Measurements from ENCODE around the gene ELMOD3. TPM values are rescaled to one million over a fixed set of nuclear protein-coding genes. Genes with fewer than 3 reads are reported as not detected.

ELMOD3 gene
- total RNA-seq, 1 experiment from 2014 or later = 9.7 TPM

DNA sequence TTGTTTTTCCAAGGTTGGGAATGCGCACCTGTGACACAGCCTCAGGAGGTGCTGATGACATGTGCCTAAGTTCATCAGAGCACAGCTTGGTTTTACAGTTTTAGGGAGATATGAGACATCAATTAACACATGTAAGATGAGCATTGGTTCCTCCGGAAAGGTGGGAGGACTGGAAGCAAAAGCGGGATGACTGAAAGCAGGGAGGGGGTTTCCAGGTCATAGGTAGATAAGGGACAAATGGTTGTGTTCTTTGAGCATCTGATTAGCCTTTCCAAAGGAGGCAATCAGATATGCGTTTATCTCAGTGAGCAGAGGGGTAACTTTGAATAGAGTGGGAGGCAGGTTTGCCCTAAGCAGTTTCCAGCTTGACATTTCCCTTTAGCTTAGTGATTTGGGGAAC lies 29.3 kb downstream of the ELMOD3 start:
- Mint-ChIP-seq H3K4me3 (no peak overlapping the region), H3K27me3 (ENCODE audit: low read depth) (no peaks in the 10 kb centered on the region; the same call in 1 of the 2 replicates), H3K27ac (no peak overlapping the region), H3K4me1 (peaks cover 20% of the 10 kb centered on the region), H3K36me3 (peaks cover 40% of the 10 kb centered on the region), H3K9me3 (peaks cover 15% of the 10 kb centered on the region)
- CTCF ChIA-PET = interaction anchor here (2.6 kb wide), 1 partner anchor 168 kb away, joined by 9 read pairs; no protein-coding TSS in a partner anchor
- no peak for DNase-seq (ENCODE audit: low spot score)
- TF ChIP-seq, protein P1, sequence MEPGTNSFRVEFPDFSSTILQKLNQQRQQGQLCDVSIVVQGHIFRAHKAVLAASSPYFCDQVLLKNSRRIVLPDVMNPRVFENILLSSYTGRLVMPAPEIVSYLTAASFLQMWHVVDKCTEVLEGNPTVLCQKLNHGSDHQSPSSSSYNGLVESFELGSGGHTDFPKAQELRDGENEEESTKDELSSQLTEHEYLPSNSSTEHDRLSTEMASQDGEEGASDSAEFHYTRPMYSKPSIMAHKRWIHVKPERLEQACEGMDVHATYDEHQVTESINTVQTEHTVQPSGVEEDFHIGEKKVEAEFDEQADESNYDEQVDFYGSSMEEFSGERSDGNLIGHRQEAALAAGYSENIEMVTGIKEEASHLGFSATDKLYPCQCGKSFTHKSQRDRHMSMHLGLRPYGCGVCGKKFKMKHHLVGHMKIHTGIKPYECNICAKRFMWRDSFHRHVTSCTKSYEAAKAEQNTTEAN (CRISPR knock-in tag; IDR thresholded peaks at IDR 0.05) = no peak
- TF ChIP-seq CBFB (CRISPR knock-in tag; IDR thresholded peaks at IDR 0.05; ENCODE audit: low read depth) (no peak), ELF4 (CRISPR knock-in tag; IDR thresholded peaks at IDR 0.05; ENCODE audit: low read depth) (no peak)
- TF ChIP-seq, protein P2, sequence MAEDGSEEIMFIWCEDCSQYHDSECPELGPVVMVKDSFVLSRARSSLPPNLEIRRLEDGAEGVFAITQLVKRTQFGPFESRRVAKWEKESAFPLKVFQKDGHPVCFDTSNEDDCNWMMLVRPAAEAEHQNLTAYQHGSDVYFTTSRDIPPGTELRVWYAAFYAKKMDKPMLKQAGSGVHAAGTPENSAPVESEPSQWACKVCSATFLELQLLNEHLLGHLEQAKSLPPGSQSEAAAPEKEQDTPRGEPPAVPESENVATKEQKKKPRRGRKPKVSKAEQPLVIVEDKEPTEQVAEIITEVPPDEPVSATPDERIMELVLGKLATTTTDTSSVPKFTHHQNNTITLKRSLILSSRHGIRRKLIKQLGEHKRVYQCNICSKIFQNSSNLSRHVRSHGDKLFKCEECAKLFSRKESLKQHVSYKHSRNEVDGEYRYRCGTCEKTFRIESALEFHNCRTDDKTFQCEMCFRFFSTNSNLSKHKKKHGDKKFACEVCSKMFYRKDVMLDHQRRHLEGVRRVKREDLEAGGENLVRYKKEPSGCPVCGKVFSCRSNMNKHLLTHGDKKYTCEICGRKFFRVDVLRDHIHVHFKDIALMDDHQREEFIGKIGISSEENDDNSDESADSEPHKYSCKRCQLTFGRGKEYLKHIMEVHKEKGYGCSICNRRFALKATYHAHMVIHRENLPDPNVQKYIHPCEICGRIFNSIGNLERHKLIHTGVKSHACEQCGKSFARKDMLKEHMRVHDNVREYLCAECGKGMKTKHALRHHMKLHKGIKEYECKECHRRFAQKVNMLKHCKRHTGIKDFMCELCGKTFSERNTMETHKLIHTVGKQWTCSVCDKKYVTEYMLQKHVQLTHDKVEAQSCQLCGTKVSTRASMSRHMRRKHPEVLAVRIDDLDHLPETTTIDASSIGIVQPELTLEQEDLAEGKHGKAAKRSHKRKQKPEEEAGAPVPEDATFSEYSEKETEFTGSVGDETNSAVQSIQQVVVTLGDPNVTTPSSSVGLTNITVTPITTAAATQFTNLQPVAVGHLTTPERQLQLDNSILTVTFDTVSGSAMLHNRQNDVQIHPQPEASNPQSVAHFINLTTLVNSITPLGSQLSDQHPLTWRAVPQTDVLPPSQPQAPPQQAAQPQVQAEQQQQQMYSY (CRISPR knock-in tag; IDR thresholded peaks at IDR 0.05) = no peak
- POLR2A ChIA-PET = no interaction called here
- ATAC-seq = no peak

DNA sequence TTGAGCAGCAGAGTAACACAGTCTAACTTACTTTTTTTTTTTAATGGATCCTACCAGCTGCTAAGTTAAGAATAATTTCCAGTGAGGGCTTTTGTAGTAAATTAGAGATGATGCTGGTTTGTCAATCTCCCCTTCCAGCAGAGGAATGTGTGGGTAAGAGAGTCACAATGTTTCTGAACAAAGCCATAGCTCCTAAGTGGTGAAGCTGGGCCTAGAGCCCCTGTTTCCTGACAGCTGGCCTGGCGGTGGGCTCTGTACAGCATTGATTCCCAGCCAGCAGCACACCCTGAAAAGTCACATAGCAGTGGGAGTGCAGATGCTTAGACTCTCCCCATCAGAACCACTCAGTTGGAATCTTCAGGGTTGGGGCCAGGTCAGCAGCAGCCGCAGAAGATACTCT lies 31.2 kb downstream of the ELMOD3 start:
- CTCF ChIA-PET = interaction anchor here (0.8 to 2.6 kb wide), 2 partner anchors 153 to 166 kb away, joined by 3 to 9 read pairs; partner anchors contain the start of gene MAT2A
- Mint-ChIP-seq H3K9me3 (peaks cover 3% of the 10 kb centered on the region; the same call in 1 of the 2 replicates), H3K4me1 (peaks cover 24% of the 10 kb centered on the region), H3K36me3 (peaks cover 22% of the 10 kb centered on the region), H3K4me3 (no peak overlapping the region), H3K27me3 (ENCODE audit: low read depth) (no peaks in the 10 kb centered on the region; the same call in 1 of the 2 replicates), H3K27ac (peak overlapping the region; percentile 76)
- ATAC-seq = no peak
- POLR2A ChIA-PET = no interaction called here
- no peak for TF ChIP-seq NFYB (CRISPR knock-in tag; conservative IDR thresholded peaks at IDR 0.05; ENCODE audit: low read depth)
- TF ChIP-seq RELA (CRISPR knock-in tag; IDR thresholded peaks at IDR 0.05; ENCODE audit: borderline replicate concordance) = no peak
- no peak for TF ChIP-seq ZBTB21 (CRISPR knock-in tag; IDR thresholded peaks at IDR 0.05; ENCODE audit: borderline replicate concordance)
- DNase-seq (ENCODE audit: low spot score) = no peak

DNA sequence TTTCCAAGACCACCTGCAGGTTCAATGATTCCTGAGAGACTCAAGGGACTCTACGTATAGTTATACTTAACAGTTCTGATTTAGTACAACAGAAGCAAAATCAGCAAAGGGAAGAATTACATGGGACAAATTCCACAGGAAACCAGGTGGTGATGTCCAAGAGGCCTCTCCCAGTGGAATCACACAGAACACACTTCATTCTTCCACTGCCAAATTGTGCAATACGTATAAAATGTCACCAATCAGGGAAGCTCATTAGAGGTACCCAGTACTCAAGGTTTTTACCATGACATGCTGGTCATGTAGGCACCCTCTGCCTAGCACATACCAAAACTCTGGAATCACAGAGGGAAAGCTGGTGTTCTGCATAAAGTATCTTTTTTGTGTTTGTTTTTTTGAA lies 33.2 kb downstream of the ELMOD3 start:
- CTCF ChIA-PET = interaction anchor here (0.5 kb wide), 1 partner anchor 26 kb away, joined by 3 read pairs; no protein-coding TSS in a partner anchor

More for the DNA sequence above, 33.2 kb downstream of the ELMOD3 start:
- no peak for DNase-seq (ENCODE audit: low spot score)
- Mint-ChIP-seq H3K36me3 (peaks cover 9% of the 10 kb centered on the region), H3K27ac (no peak overlapping the region), H3K9me3 (no peaks in the 10 kb centered on the region), H3K27me3 (ENCODE audit: low read depth) (no peaks in the 10 kb centered on the region), H3K4me3 (no peak overlapping the region), H3K4me1 (peaks cover 29% of the 10 kb centered on the region)
- POLR2A ChIA-PET = interaction anchor here (0.7 kb wide), 1 partner anchor 130 kb away, joined by 4 read pairs; no protein-coding TSS in a partner anchor
- TF ChIP-seq NFATC4 (CRISPR knock-in tag; IDR thresholded peaks at IDR 0.05) (no peak), ZNF232 (CRISPR knock-in tag; IDR thresholded peaks at IDR 0.05) (no peak), ATF1 (CRISPR knock-in tag; IDR thresholded peaks at IDR 0.05) (no peak), TEAD1 (CRISPR knock-in tag; IDR thresholded peaks at IDR 0.05) (no peak), EMX1 (CRISPR knock-in tag; IDR thresholded peaks at IDR 0.05) (no peak), NR3C1 (CRISPR knock-in tag; conservative IDR thresholded peaks at IDR 0.05; ENCODE audit: low read depth) (no peak), NR2C2 (CRISPR knock-in tag; IDR thresholded peaks at IDR 0.05) (no peak), RELA (CRISPR knock-in tag; IDR thresholded peaks at IDR 0.05; ENCODE audit: borderline replicate concordance) (no peak), ETV6 (CRISPR knock-in tag; IDR thresholded peaks at IDR 0.05) (no peak)
- TF ChIP-seq, protein P3, sequence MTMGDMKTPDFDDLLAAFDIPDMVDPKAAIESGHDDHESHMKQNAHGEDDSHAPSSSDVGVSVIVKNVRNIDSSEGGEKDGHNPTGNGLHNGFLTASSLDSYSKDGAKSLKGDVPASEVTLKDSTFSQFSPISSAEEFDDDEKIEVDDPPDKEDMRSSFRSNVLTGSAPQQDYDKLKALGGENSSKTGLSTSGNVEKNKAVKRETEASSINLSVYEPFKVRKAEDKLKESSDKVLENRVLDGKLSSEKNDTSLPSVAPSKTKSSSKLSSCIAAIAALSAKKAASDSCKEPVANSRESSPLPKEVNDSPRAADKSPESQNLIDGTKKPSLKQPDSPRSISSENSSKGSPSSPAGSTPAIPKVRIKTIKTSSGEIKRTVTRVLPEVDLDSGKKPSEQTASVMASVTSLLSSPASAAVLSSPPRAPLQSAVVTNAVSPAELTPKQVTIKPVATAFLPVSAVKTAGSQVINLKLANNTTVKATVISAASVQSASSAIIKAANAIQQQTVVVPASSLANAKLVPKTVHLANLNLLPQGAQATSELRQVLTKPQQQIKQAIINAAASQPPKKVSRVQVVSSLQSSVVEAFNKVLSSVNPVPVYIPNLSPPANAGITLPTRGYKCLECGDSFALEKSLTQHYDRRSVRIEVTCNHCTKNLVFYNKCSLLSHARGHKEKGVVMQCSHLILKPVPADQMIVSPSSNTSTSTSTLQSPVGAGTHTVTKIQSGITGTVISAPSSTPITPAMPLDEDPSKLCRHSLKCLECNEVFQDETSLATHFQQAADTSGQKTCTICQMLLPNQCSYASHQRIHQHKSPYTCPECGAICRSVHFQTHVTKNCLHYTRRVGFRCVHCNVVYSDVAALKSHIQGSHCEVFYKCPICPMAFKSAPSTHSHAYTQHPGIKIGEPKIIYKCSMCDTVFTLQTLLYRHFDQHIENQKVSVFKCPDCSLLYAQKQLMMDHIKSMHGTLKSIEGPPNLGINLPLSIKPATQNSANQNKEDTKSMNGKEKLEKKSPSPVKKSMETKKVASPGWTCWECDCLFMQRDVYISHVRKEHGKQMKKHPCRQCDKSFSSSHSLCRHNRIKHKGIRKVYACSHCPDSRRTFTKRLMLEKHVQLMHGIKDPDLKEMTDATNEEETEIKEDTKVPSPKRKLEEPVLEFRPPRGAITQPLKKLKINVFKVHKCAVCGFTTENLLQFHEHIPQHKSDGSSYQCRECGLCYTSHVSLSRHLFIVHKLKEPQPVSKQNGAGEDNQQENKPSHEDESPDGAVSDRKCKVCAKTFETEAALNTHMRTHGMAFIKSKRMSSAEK (CRISPR knock-in tag; IDR thresholded peaks at IDR 0.05; ENCODE audit: borderline replicate concordance) = no peak
- TF ChIP-seq, protein P4, sequence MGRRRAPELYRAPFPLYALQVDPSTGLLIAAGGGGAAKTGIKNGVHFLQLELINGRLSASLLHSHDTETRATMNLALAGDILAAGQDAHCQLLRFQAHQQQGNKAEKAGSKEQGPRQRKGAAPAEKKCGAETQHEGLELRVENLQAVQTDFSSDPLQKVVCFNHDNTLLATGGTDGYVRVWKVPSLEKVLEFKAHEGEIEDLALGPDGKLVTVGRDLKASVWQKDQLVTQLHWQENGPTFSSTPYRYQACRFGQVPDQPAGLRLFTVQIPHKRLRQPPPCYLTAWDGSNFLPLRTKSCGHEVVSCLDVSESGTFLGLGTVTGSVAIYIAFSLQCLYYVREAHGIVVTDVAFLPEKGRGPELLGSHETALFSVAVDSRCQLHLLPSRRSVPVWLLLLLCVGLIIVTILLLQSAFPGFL (CRISPR knock-in tag; IDR thresholded peaks at IDR 0.05; ENCODE audit: borderline replicate concordance) = no peak
- ATAC-seq = no peak
